HG02840 (cell line): ENCODE data around the gene NEK4.
"Not testable (repeated sequence)": the region's sequence is repeated elsewhere in the genome, so short reads cannot be mapped to it uniquely, and the experiment has no call there.

Source experiments
- ATAC-seq: cut with Tn5 transposase; IDR thresholded peaks from one replicate; pipeline ENCODE4 v1.9.1; 2021; ENCODE audit warnings: mild to moderate bottlenecking, moderate library complexity, moderate number of reproducible peaks; ENCODE audit not compliant: unreplicated experiment, low FRiP score

NEK4 gene

GRCh38 chr3:52679811-52680210 lies 90.9 kb downstream of the NEK4 start:
- ATAC-seq = no peak

GRCh38 chr3:52679199-52679538 lies 91.6 kb downstream of the NEK4 start:
- no peak for ATAC-seq

- ATAC-seq = no peak
Measured at GRCh38 chr3:52678265-52679198, 92.2 kb downstream of the NEK4 start.

GRCh38 chr3:52676201-52676600 lies 94.5 kb downstream of the NEK4 start:
- not testable (repeated sequence) for ATAC-seq

- no peak for ATAC-seq
Measured at GRCh38 chr3:52671676-52672075, 99.1 kb downstream of the NEK4 start.

GRCh38 chr3:52670621-52671521 lies 99.9 kb downstream of the NEK4 start:
- ATAC-seq = peak; percentile 67

- ATAC-seq = no peak
Measured at GRCh38 chr3:52663098-52663497, 107.6 kb downstream of the NEK4 start.

GRCh38 chr3:52660046-52660445 lies 110.7 kb downstream of the NEK4 start:
- no peak for ATAC-seq
